B cell (primary cell): ENCODE measurements around the gene GRK3. TPM values are rescaled to one million over a fixed set of nuclear protein-coding genes. Genes with fewer than 3 reads are reported as not detected.

ENCODE experiments used
- ATAC-seq: fragments of 200-7000 bp; cut with Tn5 transposase; one replicate; pipeline ENCODE4 v1.10.0; 2021; ENCODE audit warnings: low read depth, mild to moderate bottlenecking, moderate number of reproducible peaks, moderate library complexity
- CTCF ChIA-PET: fragments of 350-600 bp; sonication (Branson Sonifier 250); formaldehyde crosslinking; loops from one replicate; lab custom pipeline; 2021; ENCODE audit warnings: antibody characterized with exemption, inconsistent platforms; lab: Charles Lee
- POLR2A ChIA-PET: fragments of 350-600 bp; sonication (Branson Sonifier 250); formaldehyde crosslinking; loops from one replicate; lab custom pipeline; 2021; ENCODE audit warnings: antibody characterized with exemption; lab: Charles Lee
- DNase-seq: peaks from one replicate; pipeline ENCODE4 v3.0.0; 2013
- H2AFZ ChIP-seq: 2 replicates; pipeline ENCODE4 v1.6.1; 2012; ENCODE audit warnings: mild to moderate bottlenecking, low read depth, low read length; ENCODE audit not compliant: insufficient read depth, poor library complexity, severe bottlenecking
- H3K27ac ChIP-seq, 2 donors: 1 replicate in 1 of 2; 2 replicates in 1 of 2; pipeline ENCODE4 v1.5.1; 2012 to 2013; ENCODE audit warnings: low read length in 2 of 2, mild to moderate bottlenecking in 2 of 2, moderate library complexity in 1 of 2
- H3K27me3 ChIP-seq, 4 experiments: fragments of 200-600 bp in 1 of 4; sonication (generic) in 1 of 4; replicated peaks in 1 of 4; 1 replicate in 2 of 4; 2 replicates in 2 of 4; pipeline versions ENCODE4 v1.6.1 to v1.7.0; 2013 to 2016; ENCODE audit warnings: low read length in 3 of 4, mild to moderate bottlenecking in 2 of 4, mixed read lengths in 1 of 4, moderate library complexity in 1 of 4; ENCODE audit not compliant: insufficient read depth in 4 of 4, control insufficient read depth in 3 of 4; ENCODE audit errors: control extremely low read depth in 1 of 4
- H3K36me3 ChIP-seq, 2 experiments: replicated peaks in 1 of 2; 1 replicate in 1 of 2; 2 replicates in 1 of 2; pipeline versions ENCODE4 v1.6.1 to v1.7.1; 2013; ENCODE audit warnings: low read length in 1 of 2; ENCODE audit not compliant: insufficient read depth in 2 of 2, control insufficient read depth in 1 of 2; ENCODE audit errors: control extremely low read depth in 1 of 2, extremely low read depth in 1 of 2
- H3K4me1 ChIP-seq, 2 donors: fragments of 200-600 bp in 1 of 2; sonication (generic) in 1 of 2; 1 replicate in 1 of 2; 2 replicates in 1 of 2; pipeline versions ENCODE4 v1.5.1 to v1.6.1; 2013 to 2017; ENCODE audit warnings: low read length in 2 of 2; ENCODE audit not compliant: control insufficient read depth in 2 of 2, insufficient read depth in 2 of 2
- H3K4me2 ChIP-seq: replicated peaks from 2 replicates; pipeline ENCODE3; 2012; ENCODE audit warnings: mild to moderate bottlenecking, low read depth, low read length; ENCODE audit not compliant: poor library complexity, severe bottlenecking
- H3K4me3 ChIP-seq, 5 experiments: fragments of 200-600 bp in 1 of 5; sonication (generic) in 1 of 5; 1 replicate in 3 of 5; 2 replicates in 2 of 5; pipeline versions ENCODE4 v1.5.1 to v1.7.0; 2011 to 2016; ENCODE audit warnings: low read length in 4 of 5, mild to moderate bottlenecking in 4 of 5, low read depth in 2 of 5, control low read depth in 1 of 5, moderate library complexity in 1 of 5; ENCODE audit not compliant: insufficient read depth in 1 of 5; ENCODE audit errors: control extremely low read depth in 1 of 5, extremely low read depth in 1 of 5
- H3K79me2 ChIP-seq: fragments of 200-600 bp; sonication (generic); one replicate; pipeline ENCODE4 v1.6.0; 2016; ENCODE audit warnings: low read length; ENCODE audit not compliant: control insufficient read depth, insufficient read depth
- H3K9ac ChIP-seq: fragments of 200-600 bp; sonication (generic); 2 replicates; pipeline ENCODE4 v1.6.1; 2017; ENCODE audit warnings: mild to moderate bottlenecking, low read length, moderate library complexity
- H3K9me3 ChIP-seq, 3 donors: one replicate each; pipeline versions ENCODE4 v1.6.1 to v1.7.1; 2013; ENCODE audit warnings: low read length in 2 of 3; ENCODE audit not compliant: control insufficient read depth in 2 of 3, insufficient read depth in 1 of 3; ENCODE audit errors: control extremely low read depth in 1 of 3
- H4K20me1 ChIP-seq: 2 replicates; pipeline ENCODE4 v1.6.0; 2012; ENCODE audit warnings: mild to moderate bottlenecking, low read length; ENCODE audit not compliant: insufficient read depth, control insufficient read depth, poor library complexity, severe bottlenecking
- H3K27ac Mint-ChIP-seq: one replicate; pipeline ENCODE4 v1.8.0; 2021; ENCODE audit warnings: mixed read lengths
- H3K27me3 Mint-ChIP-seq: one replicate; pipeline ENCODE4 v1.8.0; 2021; ENCODE audit warnings: mixed read lengths
- H3K4me1 Mint-ChIP-seq: one replicate; pipeline ENCODE4 v1.8.0; 2021; ENCODE audit warnings: mixed read lengths
- H3K4me3 Mint-ChIP-seq: one replicate; pipeline ENCODE4 v1.8.0; 2021; ENCODE audit warnings: mixed read lengths
- H3K9me3 Mint-ChIP-seq: one replicate; pipeline ENCODE4 v1.8.0; 2022; ENCODE audit warnings: mixed read lengths; ENCODE audit not compliant: insufficient read depth
- CTCF ChIP-seq: fragments of 200-600 bp; IDR thresholded peaks from one replicate; pipeline ENCODE4 v1.8.0; 2022; ENCODE audit warnings: antibody characterized with exemption, mild to moderate bottlenecking
- EZH2 ChIP-seq: IDR thresholded peaks from 2 replicates; pipeline ENCODE4 v1.6.1; 2012; ENCODE audit warnings: borderline replicate concordance, low read depth, mild to moderate bottlenecking, moderate library complexity, low read length; ENCODE audit not compliant: insufficient read depth, poor library complexity, severe bottlenecking
- WGBS: methylation state at CpG from one replicate; pipeline ENCODE4 v1.1.5; 2013; ENCODE audit warnings: missing lambda C conversion rate; ENCODE audit not compliant: insufficient coverage; 5-methylcytosine and 5-hydroxymethylcytosine counted together
- intact Hi-C: fragments of 100-400 bp; cut with micrococcal nuclease; formaldehyde crosslinking; loops from one replicate; pipeline ENCODE4 v1.10.0; 2022
- polyA plus RNA-seq: library from polyadenylated mRNA; depleted of rRNA; stranded (reverse); fragments of >200 nt; gene quantifications from 2 replicates; pipeline ENCODE4 v1.2.3, GENCODE V29; 2012
- total RNA-seq, 2 donors: library from RNA; stranded (reverse); fragments of 120-200 nt in 1 of 2; gene quantifications; 1 replicate in 1 of 2; 2 replicates in 1 of 2; pipeline versions ENCODE4 v1.2.3 to v1.2.4, GENCODE V29; 2013 to 2022

Gene GRK3
- total and polyA plus RNA-seq, 2 donors (not counting 1 experiment from before 2014, with no cell fraction given) = 17.6 to 61.0 TPM

- ChIA-PET POLR2A (interaction anchor here (0.6 kb wide), 1 partner anchor 95 kb away, joined by 4 read pairs; no protein-coding TSS in a partner anchor), CTCF (interaction anchor here (1.3 to 2.0 kb wide), 3 partner anchors 9 to 146 kb away, joined by 3 to 9 read pairs (median 3); no protein-coding TSS in a partner anchor)
- Mint-ChIP-seq H3K27me3 (no peaks in the 10 kb centered on the region), H3K4me3 (no peak overlapping the region), H3K4me1 (peaks cover 47% of the 10 kb centered on the region), H3K27ac (peak overlapping the region; percentile 50), H3K9me3 (no peaks in the 10 kb centered on the region)
- Histone ChIP-seq H3K9me3 (peaks cover 0 to 11% (median 2%) of the 10 kb centered on the region in 3 donors), H3K36me3 (no peaks in the 10 kb centered on the region), H3K4me2 (no peak overlapping the region), H4K20me1 (no peaks in the 10 kb centered on the region), H3K4me3 (no peak overlapping the region), H3K9ac (no peak overlapping the region), H3K79me2 (no peaks in the 10 kb centered on the region), H3K27ac (no peak overlapping the region), H3K27me3 (no peaks in the 10 kb centered on the region), H3K4me1 (peaks cover 27 to 35% of the 10 kb centered on the region in 2 donors), H2AFZ (no peak overlapping the region)
- no peak for TF ChIP-seq EZH2
- no peak for TF ChIP-seq CTCF
- ATAC-seq = no peak
- DNase-seq = no peak
- WGBS = 100% methylated on average over 1 of the region's 2 CpGs
- intact Hi-C loops = no loop called here
Measured at GRCh38 chr22:25554689-25555088, 9.8 kb upstream of the GRK3 start.

- Histone ChIP-seq H2AFZ (no peak overlapping the region), H3K4me2 (no peak overlapping the region), H3K4me3 (no peak overlapping the region), H3K27ac (no peak overlapping the region), H3K9me3 (peaks cover 0 to 7% (median 2%) of the 10 kb centered on the region in 3 donors), H3K36me3 (no peaks in the 10 kb centered on the region), H4K20me1 (no peaks in the 10 kb centered on the region), H3K27me3 (no peaks in the 10 kb centered on the region), H3K4me1 (peaks cover 27 to 37% of the 10 kb centered on the region in 2 donors), H3K79me2 (no peaks in the 10 kb centered on the region), H3K9ac (no peak overlapping the region)
- ChIA-PET POLR2A (no interaction called here), CTCF (interaction anchor here (1.2 to 1.4 kb wide), 2 partner anchors 11 to 145 kb away, joined by 3 read pairs; no protein-coding TSS in a partner anchor)
- 94% methylated on average over 4 of the region's 4 CpGs for WGBS
- intact Hi-C loops = no loop called here
- DNase-seq = no peak
- ATAC-seq = no peak
- Mint-ChIP-seq H3K27me3 (no peaks in the 10 kb centered on the region), H3K27ac (no peak overlapping the region), H3K4me1 (peaks cover 54% of the 10 kb centered on the region), H3K9me3 (no peaks in the 10 kb centered on the region), H3K4me3 (no peak overlapping the region)
- TF ChIP-seq CTCF (no peak), EZH2 (no peak)
Measured at GRCh38 chr22:25555586-25555985, 8.9 kb upstream of the GRK3 start.
